Measurements from ENCODE around the gene RABEP1. TPM values are rescaled to one million over a fixed set of nuclear protein-coding genes. Genes with fewer than 3 reads are reported as not detected.
A peak's percentile ranks its signal among the peaks of the same experiment; 100 is the strongest.

Gene RABEP1
- total RNA-seq, 1 donor from 2014 or later = 67.5 TPM

- no peak overlapping the region for H3K4me3 Mint-ChIP-seq
Measured at GRCh38 chr17:5269241-5269960, 12.7 kb upstream of the RABEP1 start.

GRCh38 chr17:5272322-5272721 is 9.8 kb upstream of the RABEP1 start:
- ChIA-PET CTCF (interaction anchor here (0.8 kb wide), 1 partner anchor 33 kb away, joined by 3 read pairs; no protein-coding TSS in a partner anchor), POLR2A (interaction anchor here (3.4 kb wide), 1 partner anchor 10 kb away, joined by 13 read pairs; the partner anchor contains the start of gene RABEP1)
- no peaks in the 10 kb centered on the region for H3K27me3 Mint-ChIP-seq
- H3K36me3 Mint-ChIP-seq (ENCODE audit: low read depth) = no peaks in the 10 kb centered on the region
- no peak for TF ChIP-seq CTCF (IDR thresholded peaks at IDR 0.05)
- ATAC-seq (ENCODE audit: low read depth) (no peak), DNase-seq (no peak)
- H3K27ac Mint-ChIP-seq = no peak overlapping the region
- intact Hi-C loops (cut with micrococcal nuclease) = no loop called here
- no peaks in the 10 kb centered on the region for H3K9me3 Mint-ChIP-seq
- H3K4me1 Mint-ChIP-seq = no peaks in the 10 kb centered on the region
- no peak overlapping the region for H3K4me3 Mint-ChIP-seq

More at GRCh38 chr17:5269241-5269960, 12.7 kb upstream of the RABEP1 start:
- no peak for ATAC-seq (ENCODE audit: low read depth)
- no peaks in the 10 kb centered on the region for H3K36me3 Mint-ChIP-seq (ENCODE audit: low read depth)
- DNase-seq = no peak
- ChIA-PET CTCF (interaction anchor here (1.3 kb wide), 1 partner anchor 11 kb away, joined by 4 read pairs; no protein-coding TSS in a partner anchor), POLR2A (no interaction called here)
- intact Hi-C loops (cut with micrococcal nuclease) = no loop called here
- H3K9me3 Mint-ChIP-seq = no peaks in the 10 kb centered on the region
- H3K27me3 Mint-ChIP-seq = no peaks in the 10 kb centered on the region
- peak overlapping the region; percentile 24 for H3K27ac Mint-ChIP-seq
- no peaks in the 10 kb centered on the region for H3K4me1 Mint-ChIP-seq
- TF ChIP-seq CTCF (IDR thresholded peaks at IDR 0.05) = no peak

GRCh38 chr17:5282642-5283217 is 646 bp downstream of the RABEP1 start:
- DNase-seq = no peak
- Mint-ChIP-seq H3K27me3 (no peaks in the 10 kb centered on the region), H3K9me3 (no peaks in the 10 kb centered on the region), H3K27ac (peak overlapping the region; percentile 91), H3K4me1 (peaks cover 48% of the 10 kb centered on the region), H3K4me3 (peak overlapping the region; percentile 92), H3K36me3 (ENCODE audit: low read depth) (peaks cover 11% of the 10 kb centered on the region)
- intact Hi-C loops (cut with micrococcal nuclease) = loop anchor here (1.0 to 5.0 kb wide), 5 partner anchors 14 to 1140 kb away; partner anchors contain the start of genes C1QBP, CYB5D2 and ZZEF1
- ATAC-seq (ENCODE audit: low read depth) = peak; percentile 40
- ChIA-PET CTCF (interaction anchor here (1.9 kb wide), 1 partner anchor 25 kb away, joined by 9 read pairs; no protein-coding TSS in a partner anchor), POLR2A (interaction anchor here (0.6 to 3.9 kb wide), 7 partner anchors 11 to 92 kb away, joined by 3 to 37 read pairs (median 7); partner anchors contain the start of gene ZNF594)
- TF ChIP-seq CTCF (IDR thresholded peaks at IDR 0.05) = no peak

- peaks cover 58% of the 10 kb centered on the region for H3K4me1 Mint-ChIP-seq
- no peak for TF ChIP-seq CTCF (IDR thresholded peaks at IDR 0.05)
- intact Hi-C loops (cut with micrococcal nuclease) = loop anchor here (2.0 to 5.0 kb wide), 3 partner anchors 13 to 1141 kb away; partner anchors contain the start of genes CYB5D2 and ZZEF1
- H3K27me3 Mint-ChIP-seq = no peaks in the 10 kb centered on the region
- POLR2A ChIA-PET = interaction anchor here (0.8 to 3.9 kb wide), 5 partner anchors 12 to 93 kb away, joined by 3 to 37 read pairs (median 5); partner anchors contain the start of gene ZNF594
- CTCF ChIA-PET = no interaction called here
- no peaks in the 10 kb centered on the region for H3K9me3 Mint-ChIP-seq
- no peak for DNase-seq
- peak overlapping the region; percentile 92 for H3K4me3 Mint-ChIP-seq
- no peak for ATAC-seq (ENCODE audit: low read depth)
- peak overlapping the region; percentile 91 for H3K27ac Mint-ChIP-seq
- H3K36me3 Mint-ChIP-seq (ENCODE audit: low read depth) = peaks cover 14% of the 10 kb centered on the region
Measured at GRCh38 chr17:5283571-5284315, 1.7 kb downstream of the RABEP1 start.
